ENCODE data around the gene CPXM1. TPM values are rescaled to one million over a fixed set of nuclear protein-coding genes. Genes with fewer than 3 reads are reported as not detected.
A peak's percentile ranks its signal among the peaks of the same experiment; 100 is the strongest.

CPXM1 gene
- total RNA-seq, 1 experiment from 2014 or later: 0.17 TPM

DNA sequence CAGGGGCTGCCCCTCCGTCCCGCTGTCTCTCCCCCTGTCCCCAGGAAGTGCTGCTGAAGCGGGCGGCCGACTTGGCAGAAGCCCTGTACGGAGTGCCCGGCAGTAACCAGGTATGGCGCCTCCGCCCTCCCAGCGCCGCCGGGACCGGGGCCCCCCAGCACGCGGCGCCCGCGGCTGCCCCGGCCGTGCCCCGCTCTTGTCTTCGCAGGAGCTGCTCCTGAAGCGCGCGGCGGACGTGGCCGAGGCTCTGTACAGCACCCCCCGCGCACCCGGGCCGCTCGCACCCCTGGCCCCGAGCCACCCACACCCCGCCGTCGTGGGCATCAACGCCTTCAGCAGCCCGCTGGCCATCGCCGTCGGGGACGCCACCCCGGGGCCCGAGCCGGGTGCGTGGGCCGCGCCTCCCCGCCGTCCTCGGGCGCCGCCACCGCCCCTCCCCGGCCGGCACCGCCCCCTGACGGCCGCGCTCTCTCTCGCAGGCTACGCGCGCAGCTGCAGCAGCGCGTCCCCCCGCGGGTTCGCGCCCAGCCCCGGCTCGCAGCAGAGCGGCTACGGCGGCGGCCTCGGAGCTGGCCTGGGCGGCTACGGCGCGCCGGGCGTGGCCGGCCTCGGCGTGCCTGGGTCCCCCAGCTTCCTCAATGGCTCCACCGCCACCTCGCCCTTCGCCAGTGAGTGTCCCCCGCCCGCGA lies 48.4 kb downstream of the CPXM1 start:
- no peak for DNase-seq (ENCODE audit: low read depth, low spot score)
- ChIA-PET CTCF (interaction anchor here (1.0 to 2.6 kb wide), 7 partner anchors 8 to 249 kb away, joined by 3 to 17 read pairs (median 6); no protein-coding TSS in a partner anchor), POLR2A (no interaction called here), RAD21 (ENCODE audit: low non-redundant PET in 1 of 2, low total read pairs in 2 of 2, uncharacterized antibody in 2 of 2, unreplicated experiment in 2 of 2) (interaction anchor here in 1 of 2 experiments (0.6 kb wide), 1 partner anchor 42 kb away, joined by 3 read pairs; no protein-coding TSS in a partner anchor)
- no TSS peak for BruUV-seq (replicated peaks)
- intact Hi-C loops (cut with micrococcal nuclease): no loop called here
- Histone ChIP-seq H3K4me1 (ENCODE audit: control insufficient read depth in 1 of 2, insufficient read depth in 2 of 2, low read length in 2 of 2) (peaks cover 0 to 22% of the 10 kb centered on the region in 2 experiments; a peak in 2 of 4 replicates), H3K4me2 (ENCODE audit: low read length) (peak overlapping the region; percentile 100), H3K27ac (ENCODE audit: low read depth, low read length) (peak overlapping the region; percentile 53; the same call in 1 of the 2 replicates), H4K20me1 (ENCODE audit: insufficient read depth) (no peaks in the 10 kb centered on the region), H3K9ac (ENCODE audit: low read length) (peak overlapping the region; percentile 57), H3K36me3 (ENCODE audit: control insufficient read depth in 1 of 2, insufficient read depth in 2 of 2, low read length in 2 of 2) (no peaks in the 10 kb centered on the region), H3K27me3 (ENCODE audit: insufficient read depth, low read length) (no peaks in the 10 kb centered on the region), H2AFZ (ENCODE audit: low read depth, low read length, poor library complexity, severe bottlenecking) (no peak overlapping the region), H3K79me2 (ENCODE audit: insufficient read depth, low read length) (no peaks in the 10 kb centered on the region), H3K9me2 (ENCODE audit: insufficient read depth) (no peaks in the 10 kb centered on the region), H3K9me3 (ENCODE audit: control insufficient read depth in 1 of 2, insufficient read depth in 1 of 2, low read depth in 1 of 2, low read length in 2 of 2) (no peaks in the 10 kb centered on the region), H3K4me3 (replicated peaks in 1 of 2; ENCODE audit: low read depth in 1 of 2, low read length in 2 of 2) (peak overlapping the region; percentile 61 to 73)
- peak; percentile 89 for ATAC-seq
- TF ChIP-seq POLR2A (IDR thresholded peaks at IDR 0.05; ENCODE audit: borderline replicate concordance, extremely low read depth, insufficient read depth, insufficient read length) (no peak), POLR2AphosphoS5 (IDR thresholded peaks at IDR 0.05; ENCODE audit: low read depth, low read length) (peak; percentile 46; the same call in 1 of the 2 replicates)
- TF ChIP-seq, protein P1, sequence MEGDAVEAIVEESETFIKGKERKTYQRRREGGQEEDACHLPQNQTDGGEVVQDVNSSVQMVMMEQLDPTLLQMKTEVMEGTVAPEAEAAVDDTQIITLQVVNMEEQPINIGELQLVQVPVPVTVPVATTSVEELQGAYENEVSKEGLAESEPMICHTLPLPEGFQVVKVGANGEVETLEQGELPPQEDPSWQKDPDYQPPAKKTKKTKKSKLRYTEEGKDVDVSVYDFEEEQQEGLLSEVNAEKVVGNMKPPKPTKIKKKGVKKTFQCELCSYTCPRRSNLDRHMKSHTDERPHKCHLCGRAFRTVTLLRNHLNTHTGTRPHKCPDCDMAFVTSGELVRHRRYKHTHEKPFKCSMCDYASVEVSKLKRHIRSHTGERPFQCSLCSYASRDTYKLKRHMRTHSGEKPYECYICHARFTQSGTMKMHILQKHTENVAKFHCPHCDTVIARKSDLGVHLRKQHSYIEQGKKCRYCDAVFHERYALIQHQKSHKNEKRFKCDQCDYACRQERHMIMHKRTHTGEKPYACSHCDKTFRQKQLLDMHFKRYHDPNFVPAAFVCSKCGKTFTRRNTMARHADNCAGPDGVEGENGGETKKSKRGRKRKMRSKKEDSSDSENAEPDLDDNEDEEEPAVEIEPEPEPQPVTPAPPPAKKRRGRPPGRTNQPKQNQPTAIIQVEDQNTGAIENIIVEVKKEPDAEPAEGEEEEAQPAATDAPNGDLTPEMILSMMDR (IDR thresholded peaks at IDR 0.05 in 2 of 3, conservative IDR thresholded peaks at IDR 0.05 in 1 of 3; ENCODE audit: borderline replicate concordance in 1 of 3, insufficient read depth in 1 of 3, low read depth in 2 of 3, low read length in 2 of 3): 0 out of 6 replicates have a peak, but pooled peaks of 1 of the 3 experiments have one; percentile 36

DNA sequence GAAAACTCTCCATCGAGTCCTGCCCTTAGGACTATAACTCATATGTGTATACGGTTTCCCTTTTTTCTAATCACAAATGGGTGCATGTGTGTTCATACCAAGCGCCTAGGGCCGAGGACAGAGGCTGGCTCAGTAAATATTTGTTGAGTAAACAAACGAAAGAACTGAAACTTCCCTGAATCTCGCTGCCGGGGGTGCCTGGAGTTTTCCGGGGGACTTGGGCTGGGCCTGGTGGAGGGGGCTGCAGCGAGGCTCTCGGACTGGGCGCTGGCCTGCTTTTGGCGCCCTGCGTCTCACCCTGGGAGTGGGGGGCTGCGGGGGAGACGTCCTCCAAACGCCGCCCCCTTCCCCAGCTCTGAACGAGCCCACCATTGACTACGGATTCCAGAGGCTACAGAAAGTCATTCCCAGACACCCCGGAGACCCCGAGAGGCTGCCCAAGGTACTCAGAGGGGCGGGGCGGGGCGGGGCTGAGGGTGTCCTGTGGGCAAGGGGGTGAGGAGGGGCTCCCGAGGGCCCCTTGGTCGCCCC lies 49.0 kb downstream of the CPXM1 start:
- Histone ChIP-seq H3K9ac (ENCODE audit: low read length) (peak overlapping the region; percentile 27; the same call in 1 of the 2 replicates), H3K4me3 (replicated peaks in 1 of 2; ENCODE audit: low read depth in 1 of 2, low read length in 2 of 2) (peak overlapping the region in 1 of 2 experiments; percentile 73; a peak in 1 of 4 replicates), H3K27ac (ENCODE audit: low read depth, low read length) (no peak overlapping the region), H3K9me2 (ENCODE audit: insufficient read depth) (no peaks in the 10 kb centered on the region), H4K20me1 (ENCODE audit: insufficient read depth) (no peaks in the 10 kb centered on the region), H3K36me3 (ENCODE audit: control insufficient read depth in 1 of 2, insufficient read depth in 2 of 2, low read length in 2 of 2) (no peaks in the 10 kb centered on the region), H2AFZ (ENCODE audit: low read depth, low read length, poor library complexity, severe bottlenecking) (no peak overlapping the region), H3K9me3 (ENCODE audit: control insufficient read depth in 1 of 2, insufficient read depth in 1 of 2, low read depth in 1 of 2, low read length in 2 of 2) (no peaks in the 10 kb centered on the region), H3K4me1 (ENCODE audit: control insufficient read depth in 1 of 2, insufficient read depth in 2 of 2, low read length in 2 of 2) (peaks cover 0 to 20% of the 10 kb centered on the region in 2 experiments; a peak in 2 of 4 replicates), H3K79me2 (ENCODE audit: insufficient read depth, low read length) (no peaks in the 10 kb centered on the region), H3K27me3 (ENCODE audit: insufficient read depth, low read length) (no peaks in the 10 kb centered on the region), H3K4me2 (ENCODE audit: low read length) (peak overlapping the region; percentile 100)
- intact Hi-C loops (cut with micrococcal nuclease): no loop called here
- ChIA-PET RAD21 (ENCODE audit: low non-redundant PET in 1 of 2, low total read pairs in 2 of 2, uncharacterized antibody in 2 of 2, unreplicated experiment in 2 of 2) (interaction anchor here in 1 of 2 experiments (0.6 kb wide), 1 partner anchor 42 kb away, joined by 3 read pairs; no protein-coding TSS in a partner anchor), CTCF (interaction anchor here (1.8 to 2.6 kb wide), 2 partner anchors 100 to 250 kb away, joined by 11 to 17 read pairs; no protein-coding TSS in a partner anchor), POLR2A (no interaction called here)
- DNase-seq (ENCODE audit: low read depth, low spot score) (no peak), ATAC-seq (no peak)
- no TSS peak for BruUV-seq (replicated peaks)
- TF ChIP-seq, protein P1 (IDR thresholded peaks at IDR 0.05 in 2 of 3, conservative IDR thresholded peaks at IDR 0.05 in 1 of 3; ENCODE audit: borderline replicate concordance in 1 of 3, insufficient read depth in 1 of 3, low read depth in 2 of 3, low read length in 2 of 3): no peak
- TF ChIP-seq SIN3A (IDR thresholded peaks at IDR 0.05; ENCODE audit: low read depth): no peak
